GM23248 (cell line): ENCODE data around the gene PDE4C.

Experiments used
- EZH2 ChIP-seq: fragments of 200-600 bp; sonication (generic); IDR thresholded peaks from 2 replicates; pipeline ENCODE4 v1.6.1; 2018; ENCODE audit warnings: antibody characterized with exemption, mild to moderate bottlenecking; ENCODE audit not compliant: insufficient read depth, poor library complexity, severe bottlenecking
- EZH2phosphoT487 ChIP-seq: fragments of 200-600 bp; sonication (generic); IDR thresholded peaks from 2 replicates; pipeline ENCODE4 v1.6.1; 2018; ENCODE audit warnings: antibody characterized with exemption, moderate library complexity, mild to moderate bottlenecking, low read depth; ENCODE audit not compliant: insufficient read depth

- TF ChIP-seq EZH2 (no peak), EZH2phosphoT487 (no peak)
These were observed 46.3 kb downstream of the PDE4C start for GRCh38 chr19:18179957-18180356.
